Rectal smooth muscle tissue (tissue), 1 donor: Measurements from ENCODE around the gene GPR108.
A peak's percentile ranks its signal among the peaks of the same experiment; 100 is the strongest.

Source experiments
- H3K27ac ChIP-seq: one replicate; pipeline ENCODE4 v1.7.0; 2013; ENCODE audit warnings: low read depth, low read length, inconsistent platforms
- H3K27me3 ChIP-seq: one replicate; pipeline ENCODE4 v1.7.0; 2013; ENCODE audit warnings: low read length; ENCODE audit not compliant: control insufficient read depth, insufficient read depth
- H3K36me3 ChIP-seq: one replicate; pipeline ENCODE4 v1.7.0; 2013; ENCODE audit warnings: low read length; ENCODE audit not compliant: control insufficient read depth, insufficient read depth
- H3K4me1 ChIP-seq: one replicate; pipeline ENCODE4 v1.7.0; 2013; ENCODE audit warnings: low read length; ENCODE audit not compliant: control insufficient read depth, insufficient read depth
- H3K4me3 ChIP-seq: one replicate; pipeline ENCODE4 v1.7.0; 2013; ENCODE audit warnings: low read length
- H3K9ac ChIP-seq: one replicate; pipeline ENCODE4 v1.7.0; 2013; ENCODE audit warnings: low read length

GPR108 gene

GRCh38 chr19:6739883-6740588 is 2.7 kb upstream of the GPR108 start:
- Histone ChIP-seq H3K4me1 (peaks cover 42% of the 10 kb centered on the region), H3K27me3 (no peaks in the 10 kb centered on the region), H3K9ac (peak overlapping the region; percentile 85), H3K36me3 (peaks cover 2% of the 10 kb centered on the region), H3K4me3 (peak overlapping the region; percentile 73), H3K27ac (peak overlapping the region; percentile 84)

- H3K27me3 ChIP-seq = no peaks in the 10 kb centered on the region
- peaks cover 2% of the 10 kb centered on the region for H3K36me3 ChIP-seq
- peaks cover 38% of the 10 kb centered on the region for H3K4me1 ChIP-seq
- peak within 1 kb of the TSS; percentile 73 for H3K4me3 ChIP-seq
- peak within 1 kb of the TSS; percentile 84 for H3K27ac ChIP-seq
- H3K9ac ChIP-seq = peak within 1 kb of the TSS; percentile 85
These were observed 2.1 kb upstream of the GPR108 start, which contains the start of gene TRIP10 for GRCh38 chr19:6739390-6739882. TSS of gene TRIP10 (plus strand) at chr19:6739680. CDS start at chr19:6739762, 82 bp downstream.

- Histone ChIP-seq H3K4me1 (peaks cover 33% of the 10 kb centered on the region), H3K27ac (peak overlapping the region; percentile 82), H3K4me3 (peak overlapping the region; percentile 64), H3K27me3 (no peaks in the 10 kb centered on the region), H3K9ac (peak overlapping the region; percentile 57), H3K36me3 (peaks cover 2% of the 10 kb centered on the region)
These were observed 1.5 kb upstream of the GPR108 start for GRCh38 chr19:6738787-6739389.

- H3K27ac ChIP-seq = peak overlapping the region; percentile 82
- peak overlapping the region; percentile 18 for H3K9ac ChIP-seq
- H3K27me3 ChIP-seq = no peaks in the 10 kb centered on the region
- peaks cover 32% of the 10 kb centered on the region for H3K4me1 ChIP-seq
- H3K36me3 ChIP-seq = peaks cover 2% of the 10 kb centered on the region
- peak overlapping the region; percentile 64 for H3K4me3 ChIP-seq
These were observed 750 bp upstream of the GPR108 start for GRCh38 chr19:6737873-6738786.

- Histone ChIP-seq H3K9ac (peak overlapping the region; percentile 56), H3K4me3 (peak overlapping the region; percentile 74)
These were observed 480 bp downstream of the GPR108 start for GRCh38 chr19:6736917-6737283.

GRCh38 chr19:6736169-6736916 is 1.0 kb downstream of the GPR108 start:
- Histone ChIP-seq H3K4me1 (peaks cover 32% of the 10 kb centered on the region), H3K36me3 (peaks cover 4% of the 10 kb centered on the region), H3K4me3 (peak overlapping the region; percentile 74), H3K27me3 (no peaks in the 10 kb centered on the region), H3K9ac (peak overlapping the region; percentile 81), H3K27ac (peak overlapping the region; percentile 99)

More at GRCh38 chr19:6736917-6737283, 480 bp downstream of the GPR108 start:
- Histone ChIP-seq H3K4me1 (peaks cover 32% of the 10 kb centered on the region), H3K36me3 (peaks cover 4% of the 10 kb centered on the region), H3K27ac (peak overlapping the region; percentile 99), H3K27me3 (no peaks in the 10 kb centered on the region)

GRCh38 chr19:6735181-6735911 is 2.0 kb downstream of the GPR108 start:
- H3K27ac ChIP-seq = peak overlapping the region; percentile 99
- no peak overlapping the region for H3K4me3 ChIP-seq
- H3K4me1 ChIP-seq = peaks cover 27% of the 10 kb centered on the region
- H3K27me3 ChIP-seq = no peaks in the 10 kb centered on the region
- H3K9ac ChIP-seq = no peak overlapping the region
- peaks cover 4% of the 10 kb centered on the region for H3K36me3 ChIP-seq

- peaks cover 27% of the 10 kb centered on the region for H3K4me1 ChIP-seq
- peaks cover 4% of the 10 kb centered on the region for H3K36me3 ChIP-seq
- no peak overlapping the region for H3K27ac ChIP-seq
- no peak overlapping the region for H3K4me3 ChIP-seq
- H3K27me3 ChIP-seq = no peaks in the 10 kb centered on the region
- no peak overlapping the region for H3K9ac ChIP-seq
These were observed 3.2 kb downstream of the GPR108 start for GRCh38 chr19:6734096-6734696.

- Histone ChIP-seq H3K27ac (no peak overlapping the region), H3K4me3 (no peak overlapping the region), H3K9ac (no peak overlapping the region), H3K36me3 (peaks cover 4% of the 10 kb centered on the region), H3K27me3 (no peaks in the 10 kb centered on the region), H3K4me1 (peaks cover 20% of the 10 kb centered on the region)
These were observed 3.9 kb downstream of the GPR108 start for GRCh38 chr19:6733338-6734095.

GRCh38 chr19:6732803-6733337 is 4.5 kb downstream of the GPR108 start:
- no peaks in the 10 kb centered on the region for H3K27me3 ChIP-seq
- H3K4me1 ChIP-seq = peaks cover 13% of the 10 kb centered on the region
- H3K4me3 ChIP-seq = no peak overlapping the region
- peaks cover 4% of the 10 kb centered on the region for H3K36me3 ChIP-seq
- no peak overlapping the region for H3K9ac ChIP-seq
- H3K27ac ChIP-seq = no peak overlapping the region
